DND-41 (cell line): Measurements from ENCODE around the gene MRPL3.

ENCODE experiments used
- ATAC-seq: fragments of 200-7000 bp; cut with Tn5 transposase; 3 replicates; pipeline ENCODE4 v1.9.1; 2021; ENCODE audit warnings: low read depth; ENCODE audit not compliant: insufficient read depth
- DNase-seq: peaks from one replicate; pipeline ENCODE4 v3.0.0-alpha.2; 2020
- H2AFZ ChIP-seq: 2 replicates; pipeline ENCODE4 v1.6.0; 2012; ENCODE audit warnings: low read depth, low read length
- H3K27ac ChIP-seq: 2 replicates; pipeline ENCODE4 v1.5.1; 2012; ENCODE audit warnings: low read length, inconsistent platforms
- H3K27me3 ChIP-seq: fragments of 200-600 bp; sonication (generic); 2 replicates; pipeline ENCODE4 v1.6.0; 2012; ENCODE audit warnings: low read length, mild to moderate bottlenecking, inconsistent platforms; ENCODE audit not compliant: insufficient read depth, poor library complexity
- H3K36me3 ChIP-seq: 2 replicates; pipeline ENCODE4 v1.5.1; 2012; ENCODE audit warnings: low read length, inconsistent platforms; ENCODE audit not compliant: insufficient read depth
- H3K4me1 ChIP-seq: 2 replicates; pipeline ENCODE4 v1.5.1; 2012; ENCODE audit warnings: mild to moderate bottlenecking, low read length; ENCODE audit not compliant: insufficient read depth
- H3K4me2 ChIP-seq: 2 replicates; pipeline ENCODE4 v1.6.0; 2012; ENCODE audit warnings: mild to moderate bottlenecking, moderate library complexity, low read length, inconsistent platforms; ENCODE audit not compliant: insufficient read depth
- H3K4me3 ChIP-seq, 2 experiments: fragments of 200-600 bp in 1 of 2; shearing (Covaris generic) in 1 of 2; 2 replicates each; pipeline ENCODE4 v1.5.1; 2012 to 2016; ENCODE audit warnings: inconsistent platforms in 2 of 2, low read length in 2 of 2, mild to moderate bottlenecking in 2 of 2, low read depth in 1 of 2, moderate library complexity in 1 of 2
- H3K79me2 ChIP-seq: 2 replicates; pipeline ENCODE4 v1.6.0; 2012; ENCODE audit warnings: low read length, inconsistent platforms; ENCODE audit not compliant: insufficient read depth
- H3K9ac ChIP-seq: 2 replicates; pipeline ENCODE4 v1.6.0; 2012; ENCODE audit warnings: low read depth, mild to moderate bottlenecking, inconsistent platforms, low read length, moderate library complexity
- H3K9me3 ChIP-seq: 2 replicates; pipeline ENCODE4 v1.5.1; 2012; ENCODE audit warnings: low read length, moderate library complexity, mild to moderate bottlenecking, inconsistent platforms; ENCODE audit not compliant: insufficient read depth, severe bottlenecking
- H4K20me1 ChIP-seq: 2 replicates; pipeline ENCODE4 v1.6.0; 2012; ENCODE audit warnings: low read length; ENCODE audit not compliant: insufficient read depth
- CTCF ChIP-seq: IDR thresholded peaks from 2 replicates; pipeline ENCODE4 v1.5.1; 2012; ENCODE audit warnings: borderline replicate concordance, low read length, moderate library complexity, mild to moderate bottlenecking; ENCODE audit not compliant: poor library complexity, severe bottlenecking; ENCODE audit errors: extremely low read depth
- EZH2 ChIP-seq: IDR thresholded peaks from 3 replicates; pipeline ENCODE4 v1.6.1; 2012; ENCODE audit warnings: borderline replicate concordance, low read depth, mild to moderate bottlenecking, moderate library complexity, low read length, inconsistent platforms; ENCODE audit not compliant: severe bottlenecking

The MRPL3 gene

GRCh38 chr3:131444180-131444579 is 58.6 kb downstream of the MRPL3 start:
- TF ChIP-seq CTCF: no peak
- no peak for TF ChIP-seq EZH2
- H4K20me1 ChIP-seq: no peaks in the 10 kb centered on the region

GRCh38 chr3:131439084-131439483 is 63.7 kb downstream of the MRPL3 start:
- no peaks in the 10 kb centered on the region for H3K4me1 ChIP-seq
- H3K27me3 ChIP-seq: no peaks in the 10 kb centered on the region
- H3K36me3 ChIP-seq: no peaks in the 10 kb centered on the region
- H3K4me2 ChIP-seq: no peak overlapping the region
- H3K4me3 ChIP-seq: no peak overlapping the region
- no peak for TF ChIP-seq EZH2
- H3K27ac ChIP-seq: no peak overlapping the region
- H3K9ac ChIP-seq: no peak overlapping the region
- H4K20me1 ChIP-seq: no peaks in the 10 kb centered on the region
- no peaks in the 10 kb centered on the region for H3K79me2 ChIP-seq
- no peaks in the 10 kb centered on the region for H3K9me3 ChIP-seq
- no peak for DNase-seq
- ATAC-seq: no peak
- H2AFZ ChIP-seq: no peak overlapping the region

More at GRCh38 chr3:131444180-131444579, 58.6 kb downstream of the MRPL3 start:
- H3K4me2 ChIP-seq: no peak overlapping the region
- ATAC-seq (no peak), DNase-seq (no peak)
- no peak overlapping the region for H3K4me3 ChIP-seq
- H3K79me2 ChIP-seq: no peaks in the 10 kb centered on the region
- no peak overlapping the region for H3K9ac ChIP-seq
- H3K36me3 ChIP-seq: no peaks in the 10 kb centered on the region
- H3K27ac ChIP-seq: no peak overlapping the region
- H3K9me3 ChIP-seq: peaks cover 3% of the 10 kb centered on the region
- no peaks in the 10 kb centered on the region for H3K4me1 ChIP-seq
- no peaks in the 10 kb centered on the region for H3K27me3 ChIP-seq
- H2AFZ ChIP-seq: no peak overlapping the region

- Histone ChIP-seq H3K36me3 (no peaks in the 10 kb centered on the region), H3K4me3 (no peak overlapping the region), H4K20me1 (no peaks in the 10 kb centered on the region), H3K9ac (no peak overlapping the region), H2AFZ (no peak overlapping the region), H3K27me3 (no peaks in the 10 kb centered on the region), H3K4me1 (no peaks in the 10 kb centered on the region), H3K79me2 (no peaks in the 10 kb centered on the region), H3K27ac (no peak overlapping the region), H3K9me3 (no peaks in the 10 kb centered on the region), H3K4me2 (no peak overlapping the region)
- DNase-seq (no peak), ATAC-seq (no peak)
- TF ChIP-seq CTCF: no peak
- TF ChIP-seq EZH2: no peak
These were observed 67.8 kb downstream of the MRPL3 start for GRCh38 chr3:131435000-131435399.

GRCh38 chr3:131432441-131432840 is 70.3 kb downstream of the MRPL3 start:
- H3K27ac ChIP-seq: no peak overlapping the region
- no peak overlapping the region for H2AFZ ChIP-seq
- no peaks in the 10 kb centered on the region for H4K20me1 ChIP-seq
- H3K9me3 ChIP-seq: no peaks in the 10 kb centered on the region
- no peak for ATAC-seq
- TF ChIP-seq CTCF (no peak), EZH2 (no peak)
- H3K4me2 ChIP-seq: no peak overlapping the region
- no peaks in the 10 kb centered on the region for H3K4me1 ChIP-seq
- H3K4me3 ChIP-seq: no peak overlapping the region
- no peaks in the 10 kb centered on the region for H3K36me3 ChIP-seq
- no peaks in the 10 kb centered on the region for H3K27me3 ChIP-seq
- no peak overlapping the region for H3K9ac ChIP-seq
- no peaks in the 10 kb centered on the region for H3K79me2 ChIP-seq
- no peak for DNase-seq
